Measurements from ENCODE around the gene BTBD17.

Gene BTBD17

DNA sequence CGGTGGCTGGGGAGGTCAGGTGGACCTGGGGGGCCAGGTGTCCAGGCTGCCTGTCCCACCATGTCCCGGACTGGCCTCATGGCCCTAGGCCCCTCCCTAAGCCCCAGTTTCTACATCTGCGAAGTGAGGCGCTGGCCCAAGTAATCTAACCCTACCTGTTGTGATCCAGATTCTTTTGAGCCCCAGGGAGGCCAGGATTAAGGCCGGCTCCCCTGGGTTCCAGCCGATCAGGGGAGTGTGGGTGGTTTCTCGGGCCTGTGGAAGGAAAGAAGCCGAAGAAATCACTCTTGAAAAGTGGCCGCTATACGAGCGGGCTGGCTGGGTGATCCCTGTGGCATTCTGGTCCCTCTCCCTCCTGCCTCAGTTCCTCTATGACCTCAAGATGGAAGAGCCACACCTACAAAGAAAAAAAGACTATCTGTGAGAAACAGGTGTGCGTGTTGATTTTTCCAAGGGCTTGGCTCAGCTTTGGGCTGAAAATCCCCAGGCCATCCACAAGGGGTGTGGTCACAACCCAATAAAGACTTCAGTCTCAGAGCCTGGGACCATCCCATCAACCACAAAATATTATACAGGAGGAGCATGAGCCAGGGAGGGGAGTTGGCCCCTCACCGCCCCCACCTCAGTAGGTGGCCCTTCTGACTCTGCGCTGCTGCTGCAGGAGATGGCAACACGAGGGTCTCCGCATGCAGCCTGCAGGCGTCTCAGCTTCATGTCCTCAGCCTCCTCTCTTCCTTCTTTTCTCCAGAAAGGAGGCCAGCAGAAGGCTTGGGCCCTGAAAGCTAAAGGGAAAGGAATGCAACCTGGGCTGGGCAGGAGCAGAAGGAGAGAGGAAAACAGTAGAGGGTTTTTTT, 25.9 kb upstream of the BTBD17 start:
- TF ChIP-seq, protein P1, sequence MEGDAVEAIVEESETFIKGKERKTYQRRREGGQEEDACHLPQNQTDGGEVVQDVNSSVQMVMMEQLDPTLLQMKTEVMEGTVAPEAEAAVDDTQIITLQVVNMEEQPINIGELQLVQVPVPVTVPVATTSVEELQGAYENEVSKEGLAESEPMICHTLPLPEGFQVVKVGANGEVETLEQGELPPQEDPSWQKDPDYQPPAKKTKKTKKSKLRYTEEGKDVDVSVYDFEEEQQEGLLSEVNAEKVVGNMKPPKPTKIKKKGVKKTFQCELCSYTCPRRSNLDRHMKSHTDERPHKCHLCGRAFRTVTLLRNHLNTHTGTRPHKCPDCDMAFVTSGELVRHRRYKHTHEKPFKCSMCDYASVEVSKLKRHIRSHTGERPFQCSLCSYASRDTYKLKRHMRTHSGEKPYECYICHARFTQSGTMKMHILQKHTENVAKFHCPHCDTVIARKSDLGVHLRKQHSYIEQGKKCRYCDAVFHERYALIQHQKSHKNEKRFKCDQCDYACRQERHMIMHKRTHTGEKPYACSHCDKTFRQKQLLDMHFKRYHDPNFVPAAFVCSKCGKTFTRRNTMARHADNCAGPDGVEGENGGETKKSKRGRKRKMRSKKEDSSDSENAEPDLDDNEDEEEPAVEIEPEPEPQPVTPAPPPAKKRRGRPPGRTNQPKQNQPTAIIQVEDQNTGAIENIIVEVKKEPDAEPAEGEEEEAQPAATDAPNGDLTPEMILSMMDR (IDR thresholded peaks at IDR 0.05; ENCODE audit: low read depth, low read length, missing control alignments) = no peak
- H3K4me3 ChIP-seq (ENCODE audit: low read depth, low read length) = no peak overlapping the region
- DNase-seq (ENCODE audit: low read depth) = no peak
- in situ Hi-C loops (cut with HindIII; ENCODE audit: low sequenced_read_pairs) = loop anchor here (5.0 kb wide), 1 partner anchor 90 kb away; no protein-coding TSS in a partner anchor

DNA sequence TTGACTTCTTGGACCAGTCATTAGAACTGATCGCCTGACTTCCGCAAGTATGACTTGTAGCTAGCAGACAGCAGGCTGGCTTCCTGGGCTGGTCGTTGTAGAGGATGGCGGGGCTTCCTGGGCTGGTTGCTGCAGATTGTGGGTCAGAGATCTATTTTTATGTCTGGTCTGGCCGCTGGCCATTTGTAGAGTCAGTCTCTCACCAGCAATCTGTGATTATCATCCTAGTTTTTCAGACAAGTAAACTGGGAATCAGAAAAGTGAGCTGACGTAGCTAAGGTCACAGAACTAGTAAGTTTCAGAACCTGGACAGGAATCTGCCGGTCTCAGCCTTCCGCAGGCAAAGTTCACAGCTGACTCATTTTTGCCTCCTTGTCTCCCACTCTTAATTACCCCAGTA, 24.7 kb upstream of the BTBD17 start:
- TF ChIP-seq, protein P1 (IDR thresholded peaks at IDR 0.05; ENCODE audit: low read depth, low read length, missing control alignments) = no peak
- DNase-seq (ENCODE audit: low read depth) = no peak
- in situ Hi-C loops (cut with HindIII; ENCODE audit: low sequenced_read_pairs) = loop anchor here (5.0 kb wide), 1 partner anchor 91 kb away; no protein-coding TSS in a partner anchor
- no peak overlapping the region for H3K4me3 ChIP-seq (ENCODE audit: low read depth, low read length)

DNA sequence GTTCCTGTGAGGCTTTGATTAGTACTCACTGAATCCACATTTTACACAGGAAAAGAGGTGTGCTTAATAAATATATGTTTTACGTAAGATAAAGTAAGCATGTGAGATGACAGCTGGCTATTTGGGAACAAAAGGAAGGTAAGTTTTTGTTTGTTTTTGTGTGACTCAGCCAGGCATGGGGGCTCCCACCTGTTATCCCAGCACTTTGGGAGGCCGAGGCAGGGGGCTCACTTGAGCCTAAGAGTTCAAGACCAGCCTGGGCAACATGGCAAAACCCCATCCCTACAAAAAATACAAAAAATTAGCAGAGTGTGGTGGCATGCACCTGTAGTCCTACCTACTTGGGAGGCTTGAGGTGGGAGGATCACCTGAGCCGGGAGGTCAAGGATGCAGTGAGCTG, 23.5 kb upstream of the BTBD17 start:
- DNase-seq (ENCODE audit: low read depth) = no peak
- in situ Hi-C loops (cut with HindIII; ENCODE audit: low sequenced_read_pairs) = loop anchor here (5.0 kb wide), 1 partner anchor 92 kb away; no protein-coding TSS in a partner anchor
- TF ChIP-seq, protein P1 (IDR thresholded peaks at IDR 0.05; ENCODE audit: low read depth, low read length, missing control alignments) = no peak
- H3K4me3 ChIP-seq (ENCODE audit: low read depth, low read length) = no peak overlapping the region

- no peak for DNase-seq (ENCODE audit: low read depth)
- no peak overlapping the region for H3K4me3 ChIP-seq (ENCODE audit: low read depth, low read length)
- TF ChIP-seq, protein P1 (IDR thresholded peaks at IDR 0.05; ENCODE audit: low read depth, low read length, missing control alignments) = no peak
- in situ Hi-C loops (cut with HindIII; ENCODE audit: low sequenced_read_pairs) = no loop called here
These were observed 21.5 kb upstream of the BTBD17 start for GRCh38 chr17:74383141-74383540.

DNA sequence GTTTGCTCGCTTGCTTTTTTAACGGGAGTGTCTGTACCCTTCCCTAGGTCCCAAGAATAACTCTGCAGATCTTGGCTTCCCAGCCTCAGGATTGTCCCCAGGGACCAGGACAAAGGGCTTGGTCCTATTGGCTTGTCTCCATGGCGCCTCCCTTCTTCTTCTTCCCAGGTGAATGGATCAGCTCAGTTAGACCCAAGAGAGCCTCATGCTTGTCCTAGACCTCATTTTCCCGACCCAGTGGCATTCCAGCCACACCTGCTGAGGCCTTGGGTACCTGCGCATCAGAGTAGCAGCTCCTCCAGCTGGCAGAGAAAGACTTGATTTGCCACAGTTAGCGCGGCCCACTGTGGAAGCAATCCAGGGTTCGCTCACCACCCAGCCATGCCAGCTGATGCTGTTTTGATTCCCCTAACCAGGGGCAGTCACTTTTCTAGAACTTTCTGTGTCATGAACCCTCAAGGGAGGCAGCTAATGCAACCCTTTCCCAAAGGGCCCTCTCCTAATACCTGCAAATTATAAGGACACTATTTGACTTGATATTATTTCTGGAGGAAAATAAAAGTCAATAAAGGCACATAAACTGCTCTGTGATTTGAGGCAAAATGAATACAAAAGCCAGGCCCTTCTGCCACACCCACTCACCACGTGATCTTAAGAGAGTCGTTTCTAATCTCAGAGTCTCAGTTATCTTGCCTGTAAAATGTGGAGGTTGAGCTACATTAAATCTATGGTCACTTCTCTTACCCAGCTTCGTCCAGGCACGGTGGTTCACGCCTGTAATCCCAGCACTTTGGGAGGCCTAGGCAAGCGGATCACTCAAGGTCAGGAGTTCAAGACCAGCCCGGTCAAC, 19.5 kb upstream of the BTBD17 start:
- in situ Hi-C loops (cut with HindIII; ENCODE audit: low sequenced_read_pairs) = no loop called here
- DNase-seq (ENCODE audit: low read depth) = no peak
- H3K4me3 ChIP-seq (ENCODE audit: low read depth, low read length) = no peak overlapping the region
- TF ChIP-seq, protein P1 (IDR thresholded peaks at IDR 0.05; ENCODE audit: low read depth, low read length, missing control alignments) = no peak
